Measurements from ENCODE around the gene ZNF438.

GRCh38 chr10:30870896-30871295 is 160.8 kb downstream of the ZNF438 start:
- TF ChIP-seq CTCF (IDR thresholded peaks at IDR 0.05; ENCODE audit: borderline replicate concordance, extremely low read depth, low read length, poor library complexity, severe bottlenecking) (no peak), EZH2 (IDR thresholded peaks at IDR 0.05; ENCODE audit: borderline replicate concordance, low read depth, low read length, severe bottlenecking) (no peak)
